Liver (tissue), 2 donors: Measurements from ENCODE around the gene RNU1-4.
"Not testable (repeated sequence)": the region's sequence is repeated elsewhere in the genome, so short reads cannot be mapped to it uniquely, and the experiment has no call there.

Source experiments
- GABPA ChIP-seq, 2 donors: IDR thresholded peaks in 1 of 2; conservative IDR thresholded peaks in 1 of 2; 2 replicates each; pipeline ENCODE4 v1.6.1; 2016; ENCODE audit warnings: antibody characterized with exemption in 2 of 2, mild to moderate bottlenecking in 1 of 2, moderate library complexity in 1 of 2
- TF ChIP-seq, protein P1 (sequence below): IDR thresholded peaks from 2 replicates; pipeline ENCODE4 v1.6.1; 2016; ENCODE audit warnings: antibody characterized with exemption, mild to moderate bottlenecking
- TF ChIP-seq, protein P2 (sequence below): IDR thresholded peaks from 2 replicates; pipeline ENCODE4 v1.6.1; 2016; ENCODE audit warnings: antibody characterized with exemption
- donor health status: healthy.

DNA sequence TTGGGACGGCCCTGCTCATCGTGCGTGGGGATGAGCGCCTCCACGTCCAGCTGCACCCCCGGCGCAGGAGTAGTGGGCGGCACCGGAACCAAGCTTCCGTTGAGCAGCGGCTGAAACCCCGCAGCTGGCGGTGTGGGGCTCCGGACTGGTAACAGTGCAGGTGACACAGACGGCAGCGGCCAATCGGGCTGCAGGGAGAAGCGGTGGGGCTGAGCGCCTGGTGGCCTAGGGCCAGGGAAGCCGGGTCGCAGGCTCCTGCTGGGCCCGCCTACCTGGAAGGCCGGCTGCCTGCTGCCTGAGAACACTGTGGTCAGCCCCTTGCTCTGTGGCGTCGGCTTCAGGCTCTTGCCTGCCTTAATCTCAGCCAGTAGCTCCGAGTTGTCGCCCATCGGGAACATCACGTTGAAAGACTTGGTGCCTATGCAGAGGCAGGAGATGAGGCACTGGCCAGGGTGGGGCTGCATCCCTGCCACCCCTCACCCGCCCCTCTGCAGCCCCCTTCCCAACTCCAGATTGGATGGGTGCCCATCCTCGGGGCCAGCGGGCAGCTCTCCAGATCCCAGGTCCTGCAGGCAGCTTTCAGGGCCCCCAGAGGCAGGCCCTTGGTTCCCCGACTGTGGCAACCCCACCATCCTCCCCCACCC, 43.7 kb upstream of the RNU1-4 start:
- TF ChIP-seq GABPA (IDR thresholded peaks at IDR 0.05 in 1 of 2, conservative IDR thresholded peaks at IDR 0.05 in 1 of 2): not testable (repeated sequence)
- TF ChIP-seq, protein P1, sequence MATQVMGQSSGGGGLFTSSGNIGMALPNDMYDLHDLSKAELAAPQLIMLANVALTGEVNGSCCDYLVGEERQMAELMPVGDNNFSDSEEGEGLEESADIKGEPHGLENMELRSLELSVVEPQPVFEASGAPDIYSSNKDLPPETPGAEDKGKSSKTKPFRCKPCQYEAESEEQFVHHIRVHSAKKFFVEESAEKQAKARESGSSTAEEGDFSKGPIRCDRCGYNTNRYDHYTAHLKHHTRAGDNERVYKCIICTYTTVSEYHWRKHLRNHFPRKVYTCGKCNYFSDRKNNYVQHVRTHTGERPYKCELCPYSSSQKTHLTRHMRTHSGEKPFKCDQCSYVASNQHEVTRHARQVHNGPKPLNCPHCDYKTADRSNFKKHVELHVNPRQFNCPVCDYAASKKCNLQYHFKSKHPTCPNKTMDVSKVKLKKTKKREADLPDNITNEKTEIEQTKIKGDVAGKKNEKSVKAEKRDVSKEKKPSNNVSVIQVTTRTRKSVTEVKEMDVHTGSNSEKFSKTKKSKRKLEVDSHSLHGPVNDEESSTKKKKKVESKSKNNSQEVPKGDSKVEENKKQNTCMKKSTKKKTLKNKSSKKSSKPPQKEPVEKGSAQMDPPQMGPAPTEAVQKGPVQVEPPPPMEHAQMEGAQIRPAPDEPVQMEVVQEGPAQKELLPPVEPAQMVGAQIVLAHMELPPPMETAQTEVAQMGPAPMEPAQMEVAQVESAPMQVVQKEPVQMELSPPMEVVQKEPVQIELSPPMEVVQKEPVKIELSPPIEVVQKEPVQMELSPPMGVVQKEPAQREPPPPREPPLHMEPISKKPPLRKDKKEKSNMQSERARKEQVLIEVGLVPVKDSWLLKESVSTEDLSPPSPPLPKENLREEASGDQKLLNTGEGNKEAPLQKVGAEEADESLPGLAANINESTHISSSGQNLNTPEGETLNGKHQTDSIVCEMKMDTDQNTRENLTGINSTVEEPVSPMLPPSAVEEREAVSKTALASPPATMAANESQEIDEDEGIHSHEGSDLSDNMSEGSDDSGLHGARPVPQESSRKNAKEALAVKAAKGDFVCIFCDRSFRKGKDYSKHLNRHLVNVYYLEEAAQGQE: not testable (repeated sequence)
- TF ChIP-seq, protein P2, sequence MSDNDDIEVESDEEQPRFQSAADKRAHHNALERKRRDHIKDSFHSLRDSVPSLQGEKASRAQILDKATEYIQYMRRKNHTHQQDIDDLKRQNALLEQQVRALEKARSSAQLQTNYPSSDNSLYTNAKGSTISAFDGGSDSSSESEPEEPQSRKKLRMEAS: not testable (repeated sequence)
